NCI-H2196 (cell line): ENCODE results near the gene SH3BGRL2.
"Not testable (repeated sequence)": the region's sequence is repeated elsewhere in the genome, so short reads cannot be mapped to it uniquely, and the experiment has no call there.

Source experiments
- DNase-seq: peaks from one replicate; lab custom pipeline; 2025; ENCODE audit not compliant: unreplicated experiment; lab: John Stamatoyannopoulos, UW

The SH3BGRL2 gene

GRCh38 chr6:79614326-79615305 is 16.5 kb upstream of the SH3BGRL2 start:
- DNase-seq, result no peak

- DNase-seq, result peak; percentile 14
Measured at GRCh38 chr6:79617518-79617941, 13.6 kb upstream of the SH3BGRL2 start.

- DNase-seq, result not testable (repeated sequence)
Measured at GRCh38 chr6:79618425-79618824, 12.7 kb upstream of the SH3BGRL2 start.

GRCh38 chr6:79621579-79621978 is 9.6 kb upstream of the SH3BGRL2 start:
- no peak for DNase-seq

- DNase-seq, result no peak
Measured at GRCh38 chr6:79622364-79622763, 8.8 kb upstream of the SH3BGRL2 start.

- no peak for DNase-seq
Measured at GRCh38 chr6:79623106-79623505, 8.0 kb upstream of the SH3BGRL2 start.

- DNase-seq, result no peak
Measured at GRCh38 chr6:79625746-79626145, 5.4 kb upstream of the SH3BGRL2 start.

GRCh38 chr6:79626811-79627210 is 4.3 kb upstream of the SH3BGRL2 start:
- DNase-seq, result no peak

GRCh38 chr6:79627422-79627821 is 3.7 kb upstream of the SH3BGRL2 start:
- DNase-seq, result no peak

GRCh38 chr6:79628466-79629288 is 2.5 kb upstream of the SH3BGRL2 start:
- DNase-seq, result no peak

GRCh38 chr6:79630380-79630882 is 698 bp upstream of the SH3BGRL2 start:
- no peak for DNase-seq

- DNase-seq, result no peak
Measured at GRCh38 chr6:79631693-79632172, 604 bp downstream of the SH3BGRL2 start.

- no peak for DNase-seq
Measured at GRCh38 chr6:79632580-79632979, 1.5 kb downstream of the SH3BGRL2 start.

GRCh38 chr6:79634491-79635231 is 3.5 kb downstream of the SH3BGRL2 start:
- no peak for DNase-seq

- DNase-seq, result no peak
Measured at GRCh38 chr6:79635232-79635543, 4.1 kb downstream of the SH3BGRL2 start.

- DNase-seq, result no peak
Measured at GRCh38 chr6:79636673-79637072, 5.5 kb downstream of the SH3BGRL2 start.

- no peak for DNase-seq
Measured at GRCh38 chr6:79640146-79641111, 9.3 kb downstream of the SH3BGRL2 start.

- DNase-seq, result no peak
Measured at GRCh38 chr6:79646006-79646405, 14.9 kb downstream of the SH3BGRL2 start.

- DNase-seq, result no peak
Measured at GRCh38 chr6:79646561-79646960, 15.4 kb downstream of the SH3BGRL2 start.

GRCh38 chr6:79647741-79648140 is 16.6 kb downstream of the SH3BGRL2 start:
- no peak for DNase-seq
